Activated naive CD4-positive, alpha-beta T cell treated with anti-CD3 and anti-CD28 coated beads, Interleukin-2, amount 50 U/mL, for 16 hours (primary cell): Measurements from ENCODE around the gene CREB5.
"Not testable (repeated sequence)": the region's sequence is repeated elsewhere in the genome, so short reads cannot be mapped to it uniquely, and the experiment has no call there.

ENCODE experiments used
- DNase-seq: peaks from one replicate; pipeline ENCODE4 v3.0.0-alpha.2; 2020

The CREB5 gene

DNA sequence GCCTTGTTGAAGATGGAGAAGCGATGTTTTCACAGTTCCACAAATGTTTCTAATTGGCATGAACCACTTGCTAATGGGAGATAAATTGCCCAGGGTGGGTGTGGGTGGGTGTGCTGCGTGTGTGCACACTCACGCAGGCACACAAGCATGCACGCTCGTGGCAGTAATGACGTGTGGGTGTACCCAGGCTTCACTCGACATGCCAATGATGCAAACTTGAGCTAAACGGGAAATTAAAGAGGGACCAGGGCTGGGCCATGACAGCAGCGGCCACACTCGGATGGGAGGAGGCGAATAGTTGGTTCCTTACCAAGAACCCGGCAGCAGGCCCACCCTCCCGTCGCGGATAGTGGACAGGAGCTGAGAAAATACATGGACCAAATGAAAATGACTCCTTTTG is 386.0 kb downstream of the CREB5 start:
- no peak for DNase-seq

DNA sequence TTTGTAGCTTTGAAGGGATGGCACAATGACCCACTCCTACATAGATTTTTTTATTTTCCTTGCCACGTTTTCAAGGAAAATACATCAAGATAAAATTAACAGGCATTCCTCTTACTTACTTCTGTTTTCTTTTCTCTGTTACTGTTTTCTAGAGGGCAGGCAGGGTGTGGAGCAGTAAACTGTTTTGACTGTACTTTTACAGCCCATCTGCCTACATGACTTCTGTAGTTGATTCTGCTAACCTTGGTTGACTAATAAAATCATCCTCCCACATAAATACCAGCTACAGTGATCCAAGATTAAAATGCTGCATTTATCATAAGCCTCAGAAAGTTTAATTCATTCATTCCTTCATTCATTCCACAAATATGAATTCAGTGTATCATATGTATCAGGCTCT is 387.3 kb downstream of the CREB5 start:
- no peak for DNase-seq

GRCh38 chr7:28800150-28800549 is 387.8 kb downstream of the CREB5 start:
- DNase-seq = no peak

DNA sequence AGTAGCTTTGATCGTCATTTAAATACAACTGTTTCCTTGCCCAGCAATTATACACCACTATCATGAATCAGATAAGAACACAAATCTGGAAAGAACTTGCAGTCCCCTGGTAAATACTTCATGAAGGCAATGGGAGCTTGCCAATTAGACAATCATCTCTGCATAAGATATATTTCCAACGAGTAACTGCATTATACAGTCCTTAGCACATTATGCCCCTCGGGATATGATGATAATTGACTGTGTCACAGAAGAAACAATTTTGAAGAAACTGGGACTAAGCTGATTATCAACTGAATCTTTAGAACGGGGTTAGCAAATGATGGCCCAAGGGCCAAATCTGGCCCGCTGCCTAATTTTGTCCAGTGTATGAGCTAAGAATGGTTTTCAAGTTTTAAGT is 390.1 kb downstream of the CREB5 start:
- no peak for DNase-seq

- DNase-seq = no peak
These were observed 391.8 kb downstream of the CREB5 start for GRCh38 chr7:28804157-28804556.

DNA sequence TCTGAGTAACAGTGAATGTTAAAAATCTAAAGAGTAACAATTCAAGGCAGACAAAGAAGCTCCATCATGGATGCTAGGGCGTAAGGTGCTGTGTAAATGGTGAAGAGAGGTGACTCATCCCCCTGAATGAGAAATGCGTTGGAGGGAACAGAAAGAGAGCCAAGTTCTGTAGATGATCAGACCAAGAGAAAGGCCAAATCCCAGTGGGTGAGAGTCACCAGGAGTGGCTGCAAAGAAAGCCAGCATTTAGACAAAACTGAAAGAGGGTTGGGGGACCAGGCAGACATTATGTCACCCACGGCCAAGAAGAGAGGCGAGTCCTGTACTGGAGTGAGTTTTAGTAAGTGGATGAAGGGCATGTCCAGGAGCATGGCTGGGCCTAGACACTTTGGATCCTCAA is 392.7 kb downstream of the CREB5 start:
- DNase-seq = no peak

DNA sequence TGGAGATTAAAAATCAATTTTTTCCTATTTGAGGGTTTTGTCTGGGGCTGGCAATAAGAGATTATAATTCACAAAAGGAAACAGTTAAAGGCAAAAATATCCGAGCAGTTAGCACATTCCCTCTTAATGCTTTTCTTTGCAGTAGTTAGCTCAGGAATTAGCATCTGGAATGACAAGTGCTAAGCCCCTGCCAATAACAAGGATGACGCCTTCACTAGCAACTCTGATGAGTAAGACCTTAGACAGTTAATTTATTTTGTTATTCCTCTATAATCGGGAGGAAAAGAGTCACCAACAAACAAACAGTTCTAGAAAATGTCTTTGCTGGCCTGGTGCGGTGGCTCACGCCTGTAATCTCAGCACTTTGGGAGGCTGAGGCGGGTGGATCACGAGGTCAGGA is 394.5 kb downstream of the CREB5 start:
- no peak for DNase-seq

DNA sequence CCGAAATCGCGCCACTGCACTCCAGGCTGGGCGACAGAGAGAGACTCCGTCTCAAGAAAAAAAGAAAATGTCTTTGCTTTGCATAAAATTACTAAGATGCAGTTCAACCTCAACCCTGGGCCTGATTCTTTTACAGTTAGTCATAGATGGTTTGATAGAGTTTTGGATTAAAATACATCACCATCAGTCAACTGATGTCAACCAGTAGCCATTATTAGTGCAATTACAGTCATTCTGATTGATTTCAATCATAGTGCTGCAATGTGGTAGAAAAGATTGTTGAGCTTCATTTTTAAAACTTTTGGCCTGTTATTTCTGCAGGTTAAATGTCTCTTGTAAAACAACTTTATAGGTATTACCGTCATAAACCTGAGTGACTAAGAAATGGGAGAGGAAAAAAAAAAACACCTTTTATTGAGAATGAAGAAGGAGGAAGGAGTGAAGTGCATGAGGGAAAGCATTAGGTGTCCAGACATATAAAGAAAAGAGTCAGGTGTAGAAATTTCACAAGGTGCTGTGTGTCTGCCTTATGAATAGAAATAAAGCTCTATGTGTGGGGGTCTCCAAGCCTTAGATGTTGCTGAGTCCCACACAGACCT is 395.2 kb downstream of the CREB5 start:
- DNase-seq = no peak

- no peak for DNase-seq
These were observed 396.6 kb downstream of the CREB5 start for GRCh38 chr7:28808796-28809533.

GRCh38 chr7:28811008-28811407 is 398.7 kb downstream of the CREB5 start:
- DNase-seq = no peak

GRCh38 chr7:28811701-28812430 is 399.5 kb downstream of the CREB5 start:
- DNase-seq = no peak

GRCh38 chr7:28812616-28813015 is 400.3 kb downstream of the CREB5 start:
- no peak for DNase-seq

GRCh38 chr7:28813243-28813962 is 401.1 kb downstream of the CREB5 start:
- no peak for DNase-seq

DNA sequence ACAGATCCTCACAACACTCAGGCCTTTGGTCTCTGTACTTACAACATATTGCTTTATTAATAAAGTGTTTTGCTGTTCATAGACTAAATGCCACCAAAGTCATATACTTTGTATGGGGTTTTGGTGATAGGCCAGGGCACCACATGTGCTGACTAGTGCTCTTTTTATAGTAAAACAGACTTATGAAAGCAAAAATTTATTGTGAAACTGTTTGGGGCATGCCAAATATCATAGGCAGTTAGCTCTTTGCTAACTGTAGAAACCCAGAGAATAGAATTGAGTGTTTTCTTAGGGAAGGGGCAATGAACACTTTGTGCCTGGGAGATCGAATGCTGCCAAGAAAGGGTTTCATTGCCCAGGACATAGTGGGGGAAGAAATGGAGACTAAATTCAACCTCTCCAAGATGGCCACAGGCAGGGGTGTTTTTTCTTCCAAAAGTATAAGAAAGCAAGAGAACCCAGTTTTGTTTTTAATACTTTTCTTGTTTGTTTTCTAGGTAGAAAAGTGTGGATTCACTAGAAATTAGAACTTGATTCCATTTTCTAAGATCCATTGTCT is 403.1 kb downstream of the CREB5 start:
- DNase-seq = no peak

DNA sequence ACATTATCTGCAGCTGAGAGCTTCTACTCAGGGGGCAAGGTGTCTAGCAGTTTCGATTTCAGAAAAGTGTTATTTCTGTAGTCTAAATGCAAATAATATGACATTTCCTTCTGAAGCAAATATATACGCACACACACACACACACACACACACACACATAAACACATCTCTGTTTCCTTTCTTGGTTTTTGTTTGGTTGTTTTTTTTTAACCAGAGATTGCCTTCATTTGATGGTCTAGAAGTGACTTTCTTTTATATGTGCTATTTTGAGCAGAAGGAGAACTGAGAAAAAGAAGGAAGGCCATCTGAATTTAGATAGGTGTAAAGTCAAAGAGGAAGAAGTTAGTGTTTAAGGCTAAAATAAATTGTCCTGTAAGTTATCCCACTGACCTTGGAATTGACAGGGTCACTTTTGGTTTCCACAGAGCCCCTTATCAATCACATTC is 403.6 kb downstream of the CREB5 start:
- no peak for DNase-seq

DNA sequence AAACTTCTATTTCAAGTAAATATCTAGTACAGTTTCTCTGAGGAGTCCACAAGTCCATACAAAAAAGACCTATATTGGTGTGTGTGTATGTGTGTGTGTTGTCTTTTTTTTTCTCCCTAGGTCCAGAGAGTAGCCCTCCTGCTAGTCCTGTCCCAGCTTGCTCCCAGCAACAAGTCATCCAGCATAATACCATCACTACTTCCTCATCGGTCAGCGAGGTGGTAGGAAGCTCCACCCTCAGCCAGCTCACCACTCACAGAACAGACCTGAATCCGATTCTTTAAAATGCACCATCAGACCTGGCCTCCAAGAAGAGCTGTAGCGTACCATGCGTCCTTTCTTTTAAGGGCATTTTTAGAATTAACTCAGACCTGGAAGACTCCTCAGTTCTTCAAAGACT is 406.7 kb downstream of the CREB5 start:
- no peak for DNase-seq

DNA sequence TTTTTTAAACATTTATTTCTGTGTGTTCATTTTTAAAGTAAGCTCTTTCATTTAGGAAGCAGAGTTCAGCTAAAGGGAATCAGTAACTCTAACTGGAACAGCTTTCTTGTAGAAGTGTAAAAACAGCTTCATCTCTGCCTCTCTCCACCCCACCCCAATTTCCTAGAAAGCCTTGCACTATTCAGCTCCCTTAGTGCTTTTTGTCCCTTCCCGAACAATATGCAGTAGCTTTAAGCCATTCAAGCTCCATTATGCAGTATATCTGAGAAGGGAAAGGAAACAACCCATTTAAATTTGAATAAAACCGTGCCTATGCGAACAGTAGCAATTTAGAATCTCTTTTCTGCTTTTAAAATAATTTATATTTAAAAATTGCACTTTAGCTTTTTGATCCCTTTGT is 411.3 kb downstream of the CREB5 start:
- no peak for DNase-seq

GRCh38 chr7:28825817-28826448 is 413.6 kb downstream of the CREB5 start:
- DNase-seq = not testable (repeated sequence)

DNA sequence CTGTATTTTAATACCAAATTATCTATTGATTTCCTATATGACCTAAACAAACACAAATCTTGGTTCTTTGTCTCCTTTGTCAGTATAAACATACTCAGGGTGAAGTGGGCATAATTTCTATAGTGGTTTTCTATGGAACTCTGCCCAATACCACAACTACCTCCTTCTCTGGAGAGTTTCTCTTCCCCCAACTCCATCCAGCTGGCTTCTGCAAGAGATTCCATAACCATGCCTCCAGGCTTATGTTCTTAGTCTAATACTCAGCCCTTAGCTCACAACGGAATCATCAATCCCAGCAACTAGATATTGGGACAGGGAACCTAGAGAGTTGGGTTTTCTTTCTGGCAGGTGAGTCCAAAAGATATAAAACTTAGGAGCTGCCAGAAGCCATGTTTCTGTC is 418.5 kb downstream of the CREB5 start:
- DNase-seq = no peak

GRCh38 chr7:28832669-28833068 is 420.4 kb downstream of the CREB5 start:
- DNase-seq = no peak

- DNase-seq = no peak
These were observed 423.5 kb downstream of the CREB5 start for GRCh38 chr7:28835800-28836199.

- no peak for DNase-seq
These were observed 424.4 kb downstream of the CREB5 start for GRCh38 chr7:28836716-28837115.

DNA sequence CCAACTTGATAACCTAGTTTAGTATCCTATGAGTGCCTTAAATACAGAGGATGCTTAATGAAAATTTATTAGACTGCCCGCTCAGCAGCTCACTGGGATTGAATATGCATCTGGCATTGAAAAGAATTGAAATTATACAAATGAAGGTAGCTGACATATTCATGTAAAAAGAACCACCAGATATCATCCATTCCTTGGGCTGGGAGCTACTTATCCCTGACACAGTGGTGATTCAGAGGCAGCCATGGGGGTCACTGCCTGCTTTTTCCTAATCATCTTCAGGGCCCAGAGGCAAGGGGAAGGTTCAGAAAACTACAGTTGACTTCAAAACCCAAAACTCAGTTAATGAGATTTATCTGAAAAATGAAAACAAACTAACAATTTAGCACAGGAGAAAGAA is 424.9 kb downstream of the CREB5 start:
- DNase-seq = no peak
